HK-2 (cell line): Measurements from ENCODE around the gene OR4C6.

ENCODE experiments used
- DNase-seq: peaks from one replicate; pipeline ENCODE4 v3.0.0-alpha.2; 2018; ENCODE audit not compliant: unreplicated experiment

Gene OR4C6

GRCh38 chr11:55661901-55662300 is at the start of gene OR4C6:
Gene OR4C6 (plus strand): TSS chr11:55662201. CDS start chr11:55665167, 2,966 bp downstream.
- no peak for DNase-seq

- no peak for DNase-seq
These were observed 37.5 kb upstream of the OR4C6 start for GRCh38 chr11:55624531-55624930.

DNA sequence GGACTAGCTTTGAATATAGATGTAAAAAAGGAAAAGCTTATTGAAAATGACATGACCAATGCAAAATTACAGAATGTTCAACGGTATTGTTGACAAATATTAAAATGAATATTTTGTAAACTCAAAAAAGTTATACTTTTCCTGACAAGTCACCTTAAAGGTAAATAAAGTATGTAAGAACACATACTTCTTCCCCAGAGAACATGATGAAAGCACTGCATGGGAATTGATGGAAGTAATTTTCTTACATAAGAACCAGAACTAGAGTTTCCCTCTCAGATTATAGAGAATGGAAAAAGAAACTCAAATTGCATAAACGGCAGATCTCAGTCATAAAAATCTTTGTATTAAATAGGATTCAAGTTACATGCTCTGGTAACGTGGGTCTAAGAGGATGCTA is 27.2 kb upstream of the OR4C6 start, which contains the start of gene OR4P4:
Gene OR4P4, plus strand, starts transcription at position 301 of the 400 bp plus-strand sequence.
- DNase-seq = no peak

DNA sequence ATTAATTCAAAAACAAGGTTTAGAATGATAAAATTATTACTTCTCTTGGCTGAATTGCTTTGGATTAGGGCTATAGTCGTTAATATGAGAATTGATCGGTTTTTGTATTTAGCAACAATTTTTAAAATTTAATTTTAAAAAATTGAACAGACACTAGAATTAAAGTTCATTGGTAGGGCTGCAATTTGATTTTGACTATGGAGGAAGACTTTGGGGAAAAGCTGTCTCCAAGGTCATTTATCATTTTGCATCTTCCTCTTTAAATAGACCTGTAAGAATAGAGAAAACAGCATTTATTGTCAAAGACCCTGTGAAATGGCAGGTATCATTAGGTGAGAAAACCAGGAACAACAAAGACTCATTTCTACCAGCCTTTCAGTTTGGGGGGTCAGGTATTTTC is 14.0 kb upstream of the OR4C6 start, which contains the start of gene OR4S2:
Gene OR4S2, plus strand, starts transcription at position 301 of the 400 bp plus-strand sequence. CDS start 2,577 bp downstream, outside the sequence.
- no peak for DNase-seq

- DNase-seq = no peak
These were observed 9.4 kb upstream of the OR4C6 start for GRCh38 chr11:55652560-55652959.

DNA sequence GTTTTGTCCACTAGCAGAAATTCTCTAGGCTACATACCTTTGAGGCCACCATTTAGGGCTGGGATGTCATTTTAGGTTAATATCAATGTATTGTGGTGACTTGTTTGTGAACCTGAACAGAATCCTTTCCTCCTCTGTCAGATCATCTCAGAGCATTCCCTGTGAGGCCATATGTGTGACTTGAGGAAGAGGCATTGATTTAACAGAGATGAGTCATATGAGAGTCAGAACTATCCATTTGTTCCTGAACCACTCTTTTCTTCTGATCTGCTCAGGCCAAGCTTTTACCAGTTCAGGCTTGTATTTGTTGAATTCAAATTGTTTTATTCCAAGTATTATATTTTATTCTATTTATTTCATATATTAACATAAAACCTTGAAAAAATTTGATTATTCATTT is 6.9 kb upstream of the OR4C6 start:
- no peak for DNase-seq

DNA sequence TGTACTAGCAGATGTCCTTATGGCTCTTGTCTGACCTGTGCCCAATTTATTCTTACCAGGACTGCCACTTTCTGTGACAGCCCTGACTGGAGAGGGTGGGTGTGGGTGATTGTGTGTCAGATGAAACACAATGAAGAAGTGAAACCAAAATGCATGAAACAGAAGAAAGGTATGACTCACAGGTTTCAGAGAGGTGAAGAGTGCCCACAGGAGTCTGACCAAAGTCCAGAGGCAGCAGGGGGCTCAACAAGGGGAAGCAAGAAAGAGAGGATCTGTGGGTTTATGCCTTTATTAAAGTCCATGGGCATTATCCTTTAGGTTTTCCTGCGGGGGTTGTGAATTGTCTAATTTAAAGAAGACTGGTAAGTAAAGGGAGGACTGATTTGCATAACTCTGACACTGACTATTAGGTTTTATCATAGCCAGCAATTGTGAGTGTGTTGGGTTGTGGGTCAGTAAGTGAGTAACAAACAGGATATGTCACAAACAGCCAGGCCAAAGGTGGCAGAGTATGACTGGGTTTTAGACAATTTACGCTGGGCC is 3.9 kb upstream of the OR4C6 start:
- DNase-seq = no peak

DNA sequence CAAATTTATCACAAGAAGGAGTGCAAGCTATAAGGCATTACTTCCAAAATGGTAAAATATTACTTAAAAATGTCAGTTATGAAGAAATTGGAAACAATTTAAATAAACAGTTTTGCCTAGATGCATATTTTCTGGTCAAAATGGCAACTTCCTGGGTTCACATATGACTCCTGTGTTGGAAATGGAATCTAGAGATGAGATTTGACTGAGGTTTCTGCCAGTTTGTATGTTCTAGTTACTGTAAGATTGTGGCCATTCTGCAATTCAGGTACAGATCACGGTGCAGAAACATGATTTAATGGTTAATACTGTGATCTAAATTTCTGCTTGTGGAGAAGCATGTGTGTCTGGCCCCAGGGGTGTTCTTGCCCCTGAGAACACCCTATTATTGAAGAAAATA is 3.4 kb upstream of the OR4C6 start:
- DNase-seq = no peak

- no peak for DNase-seq
These were observed 7.4 kb downstream of the OR4C6 start for GRCh38 chr11:55669376-55669775.

- no peak for DNase-seq
These were observed 11.9 kb downstream of the OR4C6 start for GRCh38 chr11:55673860-55674259.

GRCh38 chr11:55697817-55698216 is 35.8 kb downstream of the OR4C6 start:
- DNase-seq = no peak

DNA sequence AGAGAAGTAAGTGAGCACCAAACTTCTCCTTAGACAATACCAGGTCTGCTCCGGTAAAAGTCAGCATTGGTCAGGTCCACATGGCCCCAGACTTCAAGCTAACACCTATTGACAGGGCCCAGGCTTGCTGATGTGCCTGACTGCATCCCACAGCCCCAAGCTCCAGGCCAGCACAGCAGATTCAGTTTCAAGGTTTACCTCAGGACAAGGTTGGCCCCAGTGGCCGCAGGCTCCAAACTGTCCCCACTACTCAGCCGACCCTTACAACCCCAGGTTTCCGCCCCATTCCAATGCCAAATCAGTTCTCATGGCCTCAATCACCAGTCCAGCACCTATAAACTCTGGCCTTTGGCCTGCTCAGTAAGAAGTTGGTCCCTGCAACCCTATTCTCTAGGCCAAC is 39.4 kb downstream of the OR4C6 start:
- no peak for DNase-seq

DNA sequence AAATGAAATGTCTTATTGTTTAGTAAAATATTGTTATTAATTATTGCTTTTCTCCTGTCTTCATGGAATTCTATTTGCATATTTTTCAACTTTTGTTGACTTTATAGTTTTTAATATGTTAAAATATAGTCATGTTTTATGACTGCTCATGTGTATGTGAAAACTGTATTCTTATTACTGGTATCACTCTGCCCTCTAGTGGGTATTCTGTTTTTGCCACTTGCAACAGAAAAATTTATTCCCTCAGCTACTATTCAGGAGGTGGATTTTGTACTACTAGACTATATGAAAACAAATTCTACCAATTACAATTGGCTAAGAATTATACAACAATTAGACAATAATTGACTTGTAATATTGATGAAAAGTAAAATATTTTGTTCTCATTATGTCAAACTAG is 45.0 kb downstream of the OR4C6 start:
- DNase-seq = no peak

DNA sequence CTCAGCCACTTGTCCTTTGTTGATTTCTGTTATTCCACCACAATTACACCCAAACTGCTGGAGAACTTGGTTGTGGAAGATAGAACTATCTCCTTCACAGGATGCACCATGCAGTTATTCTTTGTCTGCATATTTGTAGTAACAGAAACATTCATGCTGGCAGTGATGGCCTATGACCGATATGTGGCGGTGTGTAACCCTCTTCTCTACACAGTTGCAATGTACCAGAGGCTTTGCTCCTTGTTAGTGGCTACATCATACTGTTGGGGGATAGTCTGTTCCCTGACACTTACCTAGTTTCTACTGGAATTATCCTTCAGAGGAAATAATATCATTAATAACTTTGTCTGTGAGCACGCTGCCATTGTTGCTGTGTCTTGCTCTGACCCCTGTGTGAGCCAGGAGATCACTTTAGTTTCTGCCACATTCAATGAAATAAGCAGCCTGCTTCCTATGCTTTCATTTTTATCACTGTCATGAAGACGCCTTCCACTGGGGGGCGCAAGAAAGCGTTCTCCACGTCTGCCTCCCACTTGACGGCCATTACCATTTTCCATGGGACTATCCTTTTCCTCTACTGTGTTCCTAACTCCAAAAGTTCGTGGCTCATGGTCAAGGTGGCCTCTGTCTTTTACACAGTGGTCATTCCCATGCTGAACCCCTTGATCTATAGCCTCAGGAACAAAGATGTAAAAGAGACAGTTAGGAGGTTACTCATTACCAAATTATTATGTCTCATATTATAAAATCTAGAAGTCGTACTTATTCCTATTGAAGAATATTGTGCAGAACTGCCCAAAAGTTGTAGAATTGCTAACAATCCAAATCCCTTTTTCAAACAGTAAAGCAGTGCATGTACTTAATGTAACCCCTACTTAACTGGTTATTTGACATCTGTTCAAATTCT is 53.2 kb downstream of the OR4C6 start:
- peak; percentile 1 for DNase-seq
